SK-N-SH (cell line): ENCODE data around the gene FAM9C. TPM values are rescaled to one million over a fixed set of nuclear protein-coding genes. Genes with fewer than 3 reads are reported as not detected.

Experiments
- CTCF ChIA-PET: fragments of 300-600, 350-600 bp; formaldehyde crosslinking; extraction: SDS; loops from one replicate; lab custom pipeline; 2021; lab: Yijun Ruan, JAX
- POLR2A ChIA-PET: fragments of 350-600 bp; sonication (Branson Sonifier 250); formaldehyde crosslinking; extraction: SDS; loops from one replicate; lab custom pipeline; 2020; ENCODE audit warnings: antibody characterized with exemption, inconsistent platforms; lab: Yijun Ruan, JAX
- DNase-seq: peaks from one replicate; pipeline ENCODE4 v3.0.0; 2012
- H2AFZ ChIP-seq: fragments of 200-600 bp; sonication (generic); 2 replicates; pipeline ENCODE4 v1.8.1; 2016; ENCODE audit warnings: antibody characterized with exemption, mild to moderate bottlenecking, low read depth
- H3F3A ChIP-seq: fragments of 200-600 bp; sonication (generic); replicated peaks from 2 replicates; pipeline ENCODE3; 2016; ENCODE audit warnings: antibody characterized with exemption, mild to moderate bottlenecking; ENCODE audit not compliant: insufficient read depth
- H3K27ac ChIP-seq, 2 experiments: fragments of 200-500 bp in 1 of 2; fragments of 200-600 bp in 1 of 2; sonication (Bioruptor generic) in 1 of 2; sonication (generic), shearing (Covaris generic) in 1 of 2; 2 replicates each; pipeline versions ENCODE4 v1.5.1 to v1.6.1; 2014 to 2016; ENCODE audit warnings: low read depth in 2 of 2, inconsistent platforms in 1 of 2, low read length in 1 of 2, mild to moderate bottlenecking in 1 of 2, mixed read lengths in 1 of 2
- H3K27me3 ChIP-seq: fragments of 200-600 bp; sonication (generic), shearing (Covaris generic); 2 replicates; pipeline ENCODE4 v1.6.1; 2016; ENCODE audit warnings: mixed run types; ENCODE audit not compliant: insufficient read depth
- H3K36me3 ChIP-seq, 2 experiments: fragments of 200-500 bp in 1 of 2; fragments of 200-600 bp in 1 of 2; sonication (Bioruptor generic) in 1 of 2; sonication (generic) in 1 of 2; replicated peaks in 1 of 2; 2 replicates each; pipeline versions ENCODE3 to v1.5.1; 2014 to 2016; ENCODE audit warnings: low read length in 1 of 2, mild to moderate bottlenecking in 1 of 2; ENCODE audit not compliant: insufficient read depth in 2 of 2, control insufficient read depth in 1 of 2
- H3K4me1 ChIP-seq, 2 experiments: fragments of 200-500 bp in 1 of 2; fragments of 200-600 bp in 1 of 2; sonication (Bioruptor generic) in 1 of 2; sonication (generic), shearing (Covaris generic) in 1 of 2; 2 replicates each; pipeline versions ENCODE4 v1.5.1 to v1.6.1; 2014 to 2016; ENCODE audit warnings: low read depth in 1 of 2, low read length in 1 of 2, mixed run types in 1 of 2; ENCODE audit not compliant: insufficient read depth in 2 of 2, control insufficient read depth in 1 of 2
- H3K4me2 ChIP-seq: fragments of 200-600 bp; sonication (generic), shearing (Covaris generic); 2 replicates; pipeline ENCODE4 v1.6.1; 2017; ENCODE audit warnings: mixed run types
- H3K4me3 ChIP-seq, 2 experiments: fragments of 200-500 bp in 1 of 2; fragments of 200-600 bp in 1 of 2; sonication (Bioruptor generic) in 1 of 2; sonication (generic), shearing (Covaris generic) in 1 of 2; 2 replicates each; pipeline versions ENCODE4 v1.5.1 to v1.8.1; 2014 to 2016; ENCODE audit warnings: low read depth in 2 of 2, inconsistent platforms in 1 of 2, low read length in 1 of 2, mild to moderate bottlenecking in 1 of 2, mixed read lengths in 1 of 2, moderate library complexity in 1 of 2
- H3K79me2 ChIP-seq: fragments of 200-600 bp; sonication (generic); 2 replicates; pipeline ENCODE4 v1.8.1; 2017; ENCODE audit warnings: mild to moderate bottlenecking; ENCODE audit not compliant: insufficient read depth
- H3K9ac ChIP-seq: fragments of 200-600 bp; sonication (generic); 2 replicates; pipeline ENCODE4 v1.6.1; 2017; ENCODE audit warnings: mixed run types
- H3K9me2 ChIP-seq: fragments of 200-600 bp; sonication (generic); 2 replicates; pipeline ENCODE4 v1.6.1; 2017; ENCODE audit warnings: mixed run types
- H3K9me3 ChIP-seq: fragments of 200-600 bp; sonication (generic); 2 replicates; pipeline ENCODE4 v1.6.1; 2017; ENCODE audit warnings: mixed run types, mild to moderate bottlenecking, moderate library complexity
- H4K20me1 ChIP-seq: fragments of 200-600 bp; sonication (generic); 2 replicates; pipeline ENCODE4 v1.6.1; 2017; ENCODE audit warnings: mild to moderate bottlenecking, mixed run types; ENCODE audit not compliant: insufficient read depth
- CHD2 ChIP-seq: fragments of 150-350 bp; IDR thresholded peaks from 2 replicates; pipeline ENCODE4 v1.6.1; 2018; ENCODE audit warnings: low read length; ENCODE audit not compliant: partially characterized antibody
- CTCF ChIP-seq: fragments of 200-600 bp; sonication (generic); IDR thresholded peaks from 2 replicates; pipeline ENCODE4 v1.6.1; 2017; ENCODE audit warnings: antibody characterized with exemption, mild to moderate bottlenecking, moderate library complexity
- EP300 ChIP-seq, 2 experiments: IDR thresholded peaks; 2 replicates each; pipeline versions ENCODE4 v1.4.0 to v1.6.1; 2012; ENCODE audit warnings: borderline replicate concordance in 1 of 2, low read depth in 1 of 2, low read length in 1 of 2
- EZH2phosphoT487 ChIP-seq: fragments of 200-600 bp; sonication (generic); IDR thresholded peaks from 2 replicates; pipeline ENCODE4 v1.6.1; 2017; ENCODE audit warnings: low read depth, mixed run types, mild to moderate bottlenecking, antibody characterized with exemption, moderate library complexity, borderline replicate concordance
- IRF3 ChIP-seq: fragments of 150-350 bp; IDR thresholded peaks from 2 replicates; pipeline ENCODE4 v1.6.1; 2016; ENCODE audit warnings: mild to moderate bottlenecking, low read depth, low read length
- MEF2A ChIP-seq: IDR thresholded peaks from 2 replicates; pipeline ENCODE4 v1.4.0; 2012; ENCODE audit warnings: low read depth, borderline replicate concordance
- NFIC ChIP-seq: IDR thresholded peaks from 2 replicates; pipeline ENCODE4 v1.4.0; 2012; ENCODE audit warnings: borderline replicate concordance
- POLR2AphosphoS5 ChIP-seq: IDR thresholded peaks from 2 replicates; pipeline ENCODE4 v1.6.1; 2012; ENCODE audit warnings: low read depth, low read length
- RAD21 ChIP-seq: IDR thresholded peaks from 2 replicates; pipeline ENCODE4 v1.6.1; 2012; ENCODE audit warnings: mild to moderate bottlenecking, low read length
- RCOR1 ChIP-seq: fragments of 150-350 bp; IDR thresholded peaks from 2 replicates; pipeline ENCODE4 v1.6.1; 2017; ENCODE audit warnings: antibody characterized with exemption, low read length
- RFX5 ChIP-seq: IDR thresholded peaks from 2 replicates; pipeline ENCODE4 v1.6.1; 2012; ENCODE audit warnings: mild to moderate bottlenecking, improper control_type of control experiment, low read length
- SMC3 ChIP-seq: IDR thresholded peaks from 2 replicates; pipeline ENCODE4 v1.6.1; 2012; ENCODE audit warnings: low read depth, low read length, improper control_type of control experiment
- TAF1 ChIP-seq: IDR thresholded peaks from 2 replicates; pipeline ENCODE4 v1.6.1; 2012; ENCODE audit warnings: low read depth, mild to moderate bottlenecking, low read length, moderate library complexity, borderline replicate concordance
- TCF12 ChIP-seq: IDR thresholded peaks from 2 replicates; pipeline ENCODE4 v1.4.0; 2012
- TEAD4 ChIP-seq: IDR thresholded peaks from 2 replicates; pipeline ENCODE4 v1.4.0; 2012; ENCODE audit warnings: mild to moderate bottlenecking, borderline replicate concordance; ENCODE audit not compliant: insufficient read depth
- USF1 ChIP-seq: IDR thresholded peaks from 2 replicates; pipeline ENCODE4 v1.4.0; 2012; ENCODE audit warnings: low read depth, borderline replicate concordance
- USF2 ChIP-seq: fragments of 150-350 bp; IDR thresholded peaks from 2 replicates; pipeline ENCODE4 v1.6.1; 2017; ENCODE audit warnings: antibody characterized with exemption, low read length, low read depth, borderline replicate concordance
- YY1 ChIP-seq: IDR thresholded peaks from 2 replicates; pipeline ENCODE4 v1.4.0; 2012; ENCODE audit warnings: low read depth, mild to moderate bottlenecking
- WGBS: methylation state at CpG from one replicate; pipeline ENCODE4 v1.1.6; 2017; ENCODE audit warnings: low lambda C conversion rate; 5-methylcytosine and 5-hydroxymethylcytosine counted together
- polyA plus RNA-seq, 3 experiments: library from polyadenylated mRNA; depleted of rRNA; stranded (reverse); fragments of >200 nt; gene quantifications; 2 replicates each; pipeline ENCODE4 v1.2.3, GENCODE V29; 2012

Gene FAM9C
- polyA plus RNA-seq, 1 of the 3 experiments (the other 2 are of a cell fraction): 2.6 TPM

- Histone ChIP-seq H3K27ac (peak overlapping the region; percentile 28 to 39; a peak in 2 of 4 replicates), H3K9me2 (no peaks in the 10 kb centered on the region), H3K4me3 (no peak overlapping the region), H3K9ac (no peak overlapping the region)
- 67% methylated on average over 13 of the region's 14 CpGs for WGBS
- TF ChIP-seq EZH2phosphoT487: no peak
- no peak for TF ChIP-seq SMC3
- no peak for TF ChIP-seq TAF1
- TF ChIP-seq MEF2A: no peak
- TF ChIP-seq USF1: no peak
- TF ChIP-seq POLR2AphosphoS5: no peak
- no peak for TF ChIP-seq RFX5
- no peak for TF ChIP-seq USF2
- TF ChIP-seq IRF3: no peak
- TF ChIP-seq RAD21: no peak
- TF ChIP-seq RCOR1: no peak
- TF ChIP-seq EP300 (IDR thresholded peaks at IDR 0.05; ENCODE audit: borderline replicate concordance in 1 of 2, low read depth in 1 of 2, low read length in 1 of 2): no peak
- TF ChIP-seq NFIC: no peak
- TF ChIP-seq TEAD4: no peak
- TF ChIP-seq YY1: no peak
- TF ChIP-seq CHD2: no peak
- no peak for TF ChIP-seq TCF12
- no peak for TF ChIP-seq CTCF
- TF ChIP-seq, all 33 proteins: peak for 0
- ChIA-PET CTCF (no interaction called here), POLR2A (no interaction called here)
- Histone ChIP-seq H3K9me3 (no peaks in the 10 kb centered on the region), H2AFZ (peak overlapping the region; percentile 60), H3K4me2 (no peak overlapping the region), H3K4me1 (no peaks in the 10 kb centered on the region), H4K20me1 (no peaks in the 10 kb centered on the region), H3F3A (peaks cover 15% of the 10 kb centered on the region), H3K27me3 (no peaks in the 10 kb centered on the region), H3K79me2 (no peaks in the 10 kb centered on the region), H3K36me3 (no peaks in the 10 kb centered on the region)
- DNase-seq: no peak
These were observed 46.1 kb upstream of the FAM9C start for GRCh38 chrX:13090339-13091110.
